SU-DHL-6 (cell line): Measurements from ENCODE around the gene KCND2.

Experiments
- H2AFZ ChIP-seq: fragments of 200-600 bp; sonication (generic); 2 replicates; pipeline ENCODE4 v1.6.1; 2014; ENCODE audit warnings: low read depth, mild to moderate bottlenecking, moderate library complexity, mixed read lengths, antibody characterized with exemption, low read length; ENCODE audit not compliant: severe bottlenecking
- H3F3A ChIP-seq: fragments of 200-600 bp; shearing (Covaris generic); 2 replicates; pipeline ENCODE4 v1.6.0; 2016; ENCODE audit warnings: antibody characterized with exemption, mild to moderate bottlenecking; ENCODE audit not compliant: insufficient read depth
- H3K27ac ChIP-seq: fragments of 200-600 bp; sonication (generic); 2 replicates; pipeline ENCODE4 v1.5.1; 2016; ENCODE audit warnings: low read depth, mild to moderate bottlenecking, low read length, moderate library complexity, mixed read lengths
- H3K27me3 ChIP-seq: fragments of 200-600 bp; sonication (generic), shearing (Covaris generic); 2 replicates; pipeline ENCODE4 v1.6.0; 2014; ENCODE audit warnings: mild to moderate bottlenecking, low read length
- H3K36me3 ChIP-seq: fragments of 200-600 bp; sonication (generic); 2 replicates; pipeline ENCODE4 v1.6.1; 2014; ENCODE audit warnings: mild to moderate bottlenecking, low read length, mixed read lengths
- H3K4me2 ChIP-seq: fragments of 300-600, 200-600 bp; shearing (Covaris generic), sonication (generic); 2 replicates; pipeline ENCODE4 v1.6.0; 2014; ENCODE audit warnings: low read length, low read depth, mild to moderate bottlenecking; ENCODE audit not compliant: poor library complexity, severe bottlenecking
- H3K4me3 ChIP-seq: fragments of 200-600 bp; sonication (generic); 2 replicates; pipeline ENCODE4 v1.5.1; 2014; ENCODE audit warnings: antibody characterized with exemption, low read length, mild to moderate bottlenecking, mixed read lengths; ENCODE audit not compliant: insufficient read depth, poor library complexity, severe bottlenecking
- H3K79me2 ChIP-seq: fragments of 200-600 bp; sonication (generic); 2 replicates; pipeline ENCODE4 v1.6.1; 2014; ENCODE audit warnings: mild to moderate bottlenecking, low read length, moderate library complexity; ENCODE audit not compliant: insufficient read depth
- H3K9ac ChIP-seq: fragments of 200-600 bp; sonication (generic); 2 replicates; pipeline ENCODE4 v1.7.0; 2014; ENCODE audit warnings: mild to moderate bottlenecking, low read length
- H3K9me2 ChIP-seq: fragments of 200-600 bp; sonication (generic); replicated peaks from 2 replicates; pipeline ENCODE4 v1.6.1; 2014; ENCODE audit warnings: low read length; ENCODE audit not compliant: insufficient read depth
- H3K9me3 ChIP-seq: fragments of 200-600 bp; sonication (generic); 2 replicates; pipeline ENCODE4 v1.6.1; 2014; ENCODE audit warnings: low read length, mixed read lengths; ENCODE audit not compliant: insufficient read depth
- H4K20me1 ChIP-seq: fragments of 200-600 bp; sonication (generic); 2 replicates; pipeline ENCODE4 v1.6.1; 2014; ENCODE audit warnings: low read depth, mild to moderate bottlenecking, antibody characterized with exemption, low read length, moderate library complexity, mixed read lengths
- CTCF ChIP-seq: fragments of 200-600 bp; sonication (generic); IDR thresholded peaks from one replicate; pipeline ENCODE4 v1.5.1; 2017; ENCODE audit warnings: antibody characterized with exemption, mild to moderate bottlenecking, low read length, moderate library complexity; ENCODE audit not compliant: insufficient read depth, poor library complexity, severe bottlenecking
- EZH2phosphoT487 ChIP-seq: fragments of 200-600 bp; sonication (generic), shearing (Covaris generic); conservative IDR thresholded peaks from 2 replicates; pipeline ENCODE4 v1.6.1; 2018; ENCODE audit warnings: mild to moderate bottlenecking, antibody characterized with exemption, low read length, moderate library complexity, mixed read lengths

The KCND2 gene

DNA sequence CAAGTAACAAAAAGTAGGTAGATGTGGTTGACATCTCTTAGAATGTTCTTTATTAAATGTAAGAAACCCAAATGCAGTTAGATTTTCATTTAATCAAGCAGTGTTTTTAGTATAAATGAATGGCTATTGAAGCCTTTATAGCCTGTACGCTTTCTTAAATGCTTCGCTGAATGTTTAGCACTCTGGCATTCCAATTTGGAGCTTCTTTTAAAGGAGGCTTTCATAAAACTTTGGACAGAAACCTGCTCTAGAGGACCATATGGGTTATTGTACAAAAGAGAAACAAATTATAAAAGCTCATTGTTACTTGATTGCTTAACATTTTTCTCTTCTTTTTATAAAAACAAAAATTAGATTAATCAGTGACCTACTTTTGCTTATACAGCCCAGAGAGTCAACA is 59.5 kb downstream of the KCND2 start:
- no peak overlapping the region for H3K9ac ChIP-seq
- H3K27ac ChIP-seq = no peak overlapping the region
- no peaks in the 10 kb centered on the region for H3K79me2 ChIP-seq
- H3K36me3 ChIP-seq = no peaks in the 10 kb centered on the region
- no peak overlapping the region for H3K4me2 ChIP-seq
- no peak for TF ChIP-seq EZH2phosphoT487
- no peak for TF ChIP-seq CTCF
- H3K4me3 ChIP-seq = no peak overlapping the region
- H3K9me3 ChIP-seq = no peaks in the 10 kb centered on the region
- H3F3A ChIP-seq = no peaks in the 10 kb centered on the region
- no peaks in the 10 kb centered on the region for H3K27me3 ChIP-seq
- no peaks in the 10 kb centered on the region; the same call in 1 of the 2 replicates for H3K9me2 ChIP-seq
- no peak overlapping the region for H2AFZ ChIP-seq
- H4K20me1 ChIP-seq = no peaks in the 10 kb centered on the region

DNA sequence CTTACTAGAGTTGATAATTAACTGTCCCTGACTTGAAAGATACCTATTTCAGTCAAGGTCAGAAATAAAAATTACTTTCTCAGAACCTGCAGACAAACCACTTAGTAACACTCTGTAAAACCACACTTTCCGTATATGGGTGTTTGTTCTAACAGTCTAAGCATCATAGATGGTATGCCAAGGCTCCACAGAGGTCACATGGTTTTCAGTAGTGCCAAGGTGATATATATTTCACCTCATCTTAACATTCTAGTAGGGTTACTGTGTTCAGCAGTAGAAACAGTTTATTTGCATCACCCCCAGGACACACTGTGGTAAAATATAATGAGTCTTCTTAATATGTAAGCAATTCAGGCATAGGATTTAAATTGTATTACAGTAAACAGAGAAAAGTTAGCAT is 61.5 kb downstream of the KCND2 start:
- Histone ChIP-seq H3K79me2 (no peaks in the 10 kb centered on the region), H3K9me2 (no peaks in the 10 kb centered on the region; the same call in 1 of the 2 replicates), H3F3A (no peaks in the 10 kb centered on the region), H3K36me3 (no peaks in the 10 kb centered on the region), H3K27ac (no peak overlapping the region), H3K9ac (no peak overlapping the region), H3K4me2 (no peak overlapping the region), H3K27me3 (no peaks in the 10 kb centered on the region), H3K4me3 (no peak overlapping the region), H2AFZ (no peak overlapping the region), H4K20me1 (no peaks in the 10 kb centered on the region), H3K9me3 (no peaks in the 10 kb centered on the region)
- no peak for TF ChIP-seq CTCF
- no peak for TF ChIP-seq EZH2phosphoT487

- Histone ChIP-seq H4K20me1 (no peaks in the 10 kb centered on the region), H3K4me3 (no peak overlapping the region), H3K4me2 (no peak overlapping the region), H3K27me3 (no peaks in the 10 kb centered on the region), H3K36me3 (no peaks in the 10 kb centered on the region), H3K9ac (no peak overlapping the region), H3F3A (no peaks in the 10 kb centered on the region), H3K9me2 (no peaks in the 10 kb centered on the region), H3K9me3 (no peaks in the 10 kb centered on the region), H3K27ac (no peak overlapping the region), H3K79me2 (no peaks in the 10 kb centered on the region), H2AFZ (no peak overlapping the region)
- TF ChIP-seq CTCF (no peak), EZH2phosphoT487 (no peak)
These were observed 64.4 kb downstream of the KCND2 start for GRCh38 chr7:120337308-120337907.
